ENCODE data around the gene CACNA1C. TPM values are rescaled to one million over a fixed set of nuclear protein-coding genes. Genes with fewer than 3 reads are reported as not detected.

Gene CACNA1C
- total RNA-seq, 2 donors from 2014 or later: 70.0 to 127 TPM

DNA sequence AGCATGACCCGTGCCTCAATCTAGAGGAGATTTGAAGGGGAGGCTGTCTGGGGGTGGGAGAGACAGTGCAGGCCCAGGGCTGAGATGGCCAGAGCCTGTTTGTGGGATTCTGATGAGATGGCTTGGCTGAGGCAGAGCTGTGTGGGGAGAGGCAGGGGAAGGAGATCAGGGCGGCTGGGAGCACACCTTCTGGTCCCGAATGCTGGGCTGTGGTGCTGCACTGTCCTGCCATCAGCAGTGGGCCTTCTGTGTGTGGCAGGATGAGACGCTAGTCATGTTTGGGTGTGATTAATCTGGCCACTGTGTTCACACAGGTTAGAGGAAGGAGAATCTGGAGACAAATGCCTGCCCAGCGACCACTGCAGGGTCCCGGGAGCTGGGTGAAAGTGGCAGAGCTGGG is 300.9 kb downstream of the CACNA1C start:
- Histone ChIP-seq H3K36me3 (no peaks in the 10 kb centered on the region), H3K9me3 (no peaks in the 10 kb centered on the region), H3K27me3 (replicated peaks; ENCODE audit: insufficient read depth) (no peaks in the 10 kb centered on the region), H3K4me1 (ENCODE audit: control insufficient read depth in 1 of 2, low read depth in 2 of 2) (peaks cover 22 to 74% of the 10 kb centered on the region in 2 donors), H3K4me3 (no peak overlapping the region), H3K27ac (peak overlapping the region; percentile 41 to 55)
- DNase-seq (ENCODE audit: low spot score): no peak
- TF ChIP-seq, protein P1, sequence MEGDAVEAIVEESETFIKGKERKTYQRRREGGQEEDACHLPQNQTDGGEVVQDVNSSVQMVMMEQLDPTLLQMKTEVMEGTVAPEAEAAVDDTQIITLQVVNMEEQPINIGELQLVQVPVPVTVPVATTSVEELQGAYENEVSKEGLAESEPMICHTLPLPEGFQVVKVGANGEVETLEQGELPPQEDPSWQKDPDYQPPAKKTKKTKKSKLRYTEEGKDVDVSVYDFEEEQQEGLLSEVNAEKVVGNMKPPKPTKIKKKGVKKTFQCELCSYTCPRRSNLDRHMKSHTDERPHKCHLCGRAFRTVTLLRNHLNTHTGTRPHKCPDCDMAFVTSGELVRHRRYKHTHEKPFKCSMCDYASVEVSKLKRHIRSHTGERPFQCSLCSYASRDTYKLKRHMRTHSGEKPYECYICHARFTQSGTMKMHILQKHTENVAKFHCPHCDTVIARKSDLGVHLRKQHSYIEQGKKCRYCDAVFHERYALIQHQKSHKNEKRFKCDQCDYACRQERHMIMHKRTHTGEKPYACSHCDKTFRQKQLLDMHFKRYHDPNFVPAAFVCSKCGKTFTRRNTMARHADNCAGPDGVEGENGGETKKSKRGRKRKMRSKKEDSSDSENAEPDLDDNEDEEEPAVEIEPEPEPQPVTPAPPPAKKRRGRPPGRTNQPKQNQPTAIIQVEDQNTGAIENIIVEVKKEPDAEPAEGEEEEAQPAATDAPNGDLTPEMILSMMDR (IDR thresholded peaks at IDR 0.05): no peak
- ATAC-seq (ENCODE audit: insufficient number of reproducible peaks, low FRiP score, low read depth): no peak

DNA sequence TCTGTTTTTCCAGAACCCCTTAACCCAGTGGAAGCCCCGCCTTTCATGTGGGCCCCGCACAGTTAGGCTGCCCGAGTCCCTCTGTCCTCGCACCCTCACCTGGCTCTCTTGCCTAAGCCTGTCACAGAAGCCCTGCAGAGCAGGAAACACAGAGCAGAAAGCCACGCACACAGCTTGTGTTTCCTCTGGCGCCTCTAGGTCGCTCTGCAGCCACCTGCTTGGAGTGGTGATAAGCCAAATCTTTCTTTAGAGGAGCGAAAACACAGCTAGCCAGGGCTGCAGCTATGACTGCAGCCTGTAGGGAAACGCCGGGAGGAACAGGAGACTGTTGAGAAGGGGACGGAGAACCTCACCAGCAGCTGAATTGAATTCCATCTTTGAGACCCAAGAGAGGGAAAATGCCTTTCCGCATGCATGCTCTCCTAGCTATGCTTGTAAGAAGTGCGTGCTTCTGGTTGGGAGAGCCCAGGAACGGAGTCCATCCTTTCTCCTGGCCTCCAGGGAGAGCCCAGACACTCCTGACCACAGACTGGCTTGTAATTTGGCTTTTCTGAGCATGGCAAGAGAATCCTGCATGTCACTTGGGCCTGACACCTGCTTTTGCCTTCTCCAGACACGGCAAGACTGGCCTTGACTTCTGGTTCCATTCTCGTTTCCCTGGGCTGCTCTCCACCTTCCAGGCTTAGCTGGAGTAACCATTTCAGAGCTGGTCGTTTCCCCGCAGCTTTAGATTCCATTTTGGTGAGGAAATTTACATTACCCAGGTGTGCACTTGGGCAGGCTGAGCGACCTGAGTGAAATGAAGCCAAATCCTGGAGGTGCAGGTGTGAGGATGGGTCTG is 301.6 kb downstream of the CACNA1C start:
- no peak for ATAC-seq (ENCODE audit: insufficient number of reproducible peaks, low FRiP score, low read depth)
- peak overlapping the region; percentile 41 to 55 for H3K27ac ChIP-seq
- no peaks in the 10 kb centered on the region for H3K36me3 ChIP-seq
- no peak for DNase-seq (ENCODE audit: low spot score)
- H3K27me3 ChIP-seq (replicated peaks; ENCODE audit: insufficient read depth): no peaks in the 10 kb centered on the region
- peak overlapping the region; percentile 30 for H3K4me3 ChIP-seq
- H3K4me1 ChIP-seq (ENCODE audit: control insufficient read depth in 1 of 2, low read depth in 2 of 2): peaks cover 15 to 74% of the 10 kb centered on the region in 2 donors
- no peaks in the 10 kb centered on the region for H3K9me3 ChIP-seq
- TF ChIP-seq, protein P1 (IDR thresholded peaks at IDR 0.05): peak; percentile 36

DNA sequence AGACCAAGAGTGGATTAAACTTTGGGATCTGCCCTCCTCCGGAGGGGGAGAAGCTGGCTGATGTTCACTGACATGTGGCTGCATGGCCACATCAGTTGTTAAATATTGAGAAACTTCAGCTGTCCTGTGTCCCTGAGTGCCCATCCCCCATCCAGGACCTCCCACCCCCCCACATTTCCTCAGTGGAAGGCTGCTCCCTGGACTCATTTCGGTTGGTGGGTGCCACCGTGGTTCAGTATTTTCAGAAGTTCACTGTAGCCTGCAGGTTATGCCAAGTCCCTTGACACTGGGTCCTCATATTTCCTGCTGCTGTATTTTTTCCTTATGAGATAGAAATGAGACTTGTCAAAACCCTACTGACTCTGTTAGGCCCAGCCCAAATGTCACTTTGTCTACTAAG is 302.4 kb downstream of the CACNA1C start:
- no peaks in the 10 kb centered on the region for H3K9me3 ChIP-seq
- peaks cover 15 to 72% of the 10 kb centered on the region in 2 donors for H3K4me1 ChIP-seq (ENCODE audit: control insufficient read depth in 1 of 2, low read depth in 2 of 2)
- no peaks in the 10 kb centered on the region for H3K27me3 ChIP-seq (replicated peaks; ENCODE audit: insufficient read depth)
- no peak overlapping the region for H3K27ac ChIP-seq
- no peaks in the 10 kb centered on the region for H3K36me3 ChIP-seq
- TF ChIP-seq, protein P1 (IDR thresholded peaks at IDR 0.05): no peak
- DNase-seq (ENCODE audit: low spot score) (no peak), ATAC-seq (ENCODE audit: insufficient number of reproducible peaks, low FRiP score, low read depth) (no peak)
- no peak overlapping the region for H3K4me3 ChIP-seq

DNA sequence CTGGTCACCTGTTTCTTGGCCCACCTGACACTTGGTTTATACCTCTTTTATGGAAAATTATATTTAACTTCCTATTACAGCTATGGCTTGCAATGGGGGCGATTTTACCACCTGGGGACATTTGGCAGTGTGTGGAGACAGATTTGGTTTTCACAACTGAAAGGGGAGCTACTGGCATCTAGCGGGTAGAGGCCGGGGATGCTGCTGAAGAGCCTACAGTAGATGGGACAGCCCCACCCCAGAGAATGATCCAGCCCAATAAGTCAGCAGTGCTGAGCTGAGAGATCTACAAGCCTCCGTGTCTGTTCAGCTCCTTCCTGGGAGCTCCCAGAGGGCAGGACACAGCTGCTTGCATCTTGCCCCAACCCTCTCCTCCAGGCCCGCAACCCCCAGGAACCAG is 302.8 kb downstream of the CACNA1C start:
- Histone ChIP-seq H3K4me1 (ENCODE audit: control insufficient read depth in 1 of 2, low read depth in 2 of 2) (peaks cover 15 to 68% of the 10 kb centered on the region in 2 donors), H3K4me3 (no peak overlapping the region), H3K27me3 (replicated peaks; ENCODE audit: insufficient read depth) (no peaks in the 10 kb centered on the region), H3K9me3 (no peaks in the 10 kb centered on the region), H3K36me3 (no peaks in the 10 kb centered on the region), H3K27ac (no peak overlapping the region)
- TF ChIP-seq, protein P1 (IDR thresholded peaks at IDR 0.05): no peak
- DNase-seq (ENCODE audit: low spot score): no peak
- no peak for ATAC-seq (ENCODE audit: insufficient number of reproducible peaks, low FRiP score, low read depth)

DNA sequence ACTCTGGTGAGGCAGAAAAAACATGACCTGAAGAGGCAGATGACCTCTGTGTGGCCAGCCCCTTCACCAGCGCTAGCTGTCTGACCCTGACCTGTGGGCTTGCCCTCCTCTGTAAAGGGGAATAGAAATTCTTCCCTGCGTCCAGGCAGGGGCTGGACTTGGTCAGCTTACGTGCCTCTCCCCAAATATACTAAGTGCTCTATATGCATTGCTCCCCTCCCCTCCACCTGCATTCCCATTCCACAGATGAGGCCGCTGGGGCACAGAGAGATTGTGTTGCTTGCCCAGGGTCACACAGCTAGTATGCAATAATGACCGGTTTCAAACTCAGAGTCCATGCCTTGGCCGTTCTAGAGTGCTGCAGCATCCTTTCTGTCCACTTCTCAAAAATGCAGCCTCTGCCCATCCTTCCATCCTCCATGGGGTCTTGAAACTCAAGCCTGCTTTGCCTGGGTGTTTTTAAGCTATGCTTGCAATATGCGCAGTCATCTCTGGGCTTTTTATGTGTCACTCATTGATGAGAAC is 303.9 kb downstream of the CACNA1C start:
- no peak overlapping the region for H3K4me3 ChIP-seq
- peaks cover 15 to 59% of the 10 kb centered on the region in 2 donors for H3K4me1 ChIP-seq (ENCODE audit: control insufficient read depth in 1 of 2, low read depth in 2 of 2)
- DNase-seq (ENCODE audit: low spot score): no peak
- no peaks in the 10 kb centered on the region for H3K9me3 ChIP-seq
- H3K27ac ChIP-seq: no peak overlapping the region
- TF ChIP-seq, protein P1 (IDR thresholded peaks at IDR 0.05): no peak
- no peak for ATAC-seq (ENCODE audit: insufficient number of reproducible peaks, low FRiP score, low read depth)
- no peaks in the 10 kb centered on the region for H3K27me3 ChIP-seq (replicated peaks; ENCODE audit: insufficient read depth)
- H3K36me3 ChIP-seq: no peaks in the 10 kb centered on the region

Data from thoracic aorta (tissue), 2 donors.